AG10803 (cell line): ENCODE measurements around the gene CACNA1C.

Experiments
- DNase-seq: peaks from one replicate; pipeline ENCODE4 v3.0.0; 2010; ENCODE audit warnings: low read depth
- H3K4me3 ChIP-seq: 2 replicates; pipeline ENCODE4 v1.5.1; 2011; ENCODE audit warnings: mild to moderate bottlenecking, low read length, control low read depth
- TF ChIP-seq, protein P1 (sequence below): conservative IDR thresholded peaks from 2 replicates; pipeline ENCODE4 v1.5.1; 2011; ENCODE audit warnings: mild to moderate bottlenecking, low read length, control low read depth, inconsistent platforms

CACNA1C gene

DNA sequence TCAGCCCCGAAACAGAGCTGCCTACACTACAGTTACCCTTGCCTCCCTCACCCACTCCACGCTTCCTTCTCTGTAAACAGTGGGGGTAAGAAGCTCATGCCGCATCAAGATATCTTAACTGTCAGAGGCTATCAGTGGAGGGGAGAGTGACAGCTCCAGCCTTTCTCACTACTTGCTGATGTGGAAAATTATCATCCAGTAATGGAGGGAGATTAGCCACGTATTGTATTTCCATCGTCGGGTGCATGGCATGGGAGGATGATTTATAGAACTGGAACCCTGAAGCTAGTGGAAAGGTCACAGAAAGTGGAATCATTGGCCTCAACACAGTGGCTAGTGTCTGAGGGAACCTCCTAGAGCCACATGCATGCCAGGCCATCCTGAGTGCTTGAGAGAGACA lies 471.1 kb downstream of the CACNA1C start:
- H3K4me3 ChIP-seq = no peak overlapping the region
- TF ChIP-seq, protein P1, sequence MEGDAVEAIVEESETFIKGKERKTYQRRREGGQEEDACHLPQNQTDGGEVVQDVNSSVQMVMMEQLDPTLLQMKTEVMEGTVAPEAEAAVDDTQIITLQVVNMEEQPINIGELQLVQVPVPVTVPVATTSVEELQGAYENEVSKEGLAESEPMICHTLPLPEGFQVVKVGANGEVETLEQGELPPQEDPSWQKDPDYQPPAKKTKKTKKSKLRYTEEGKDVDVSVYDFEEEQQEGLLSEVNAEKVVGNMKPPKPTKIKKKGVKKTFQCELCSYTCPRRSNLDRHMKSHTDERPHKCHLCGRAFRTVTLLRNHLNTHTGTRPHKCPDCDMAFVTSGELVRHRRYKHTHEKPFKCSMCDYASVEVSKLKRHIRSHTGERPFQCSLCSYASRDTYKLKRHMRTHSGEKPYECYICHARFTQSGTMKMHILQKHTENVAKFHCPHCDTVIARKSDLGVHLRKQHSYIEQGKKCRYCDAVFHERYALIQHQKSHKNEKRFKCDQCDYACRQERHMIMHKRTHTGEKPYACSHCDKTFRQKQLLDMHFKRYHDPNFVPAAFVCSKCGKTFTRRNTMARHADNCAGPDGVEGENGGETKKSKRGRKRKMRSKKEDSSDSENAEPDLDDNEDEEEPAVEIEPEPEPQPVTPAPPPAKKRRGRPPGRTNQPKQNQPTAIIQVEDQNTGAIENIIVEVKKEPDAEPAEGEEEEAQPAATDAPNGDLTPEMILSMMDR = no peak
- no peak for DNase-seq

- no peak for DNase-seq
- TF ChIP-seq, protein P1 = no peak
- H3K4me3 ChIP-seq = no peak overlapping the region
These were observed 473.6 kb downstream of the CACNA1C start for GRCh38 chr12:2526371-2526770.

DNA sequence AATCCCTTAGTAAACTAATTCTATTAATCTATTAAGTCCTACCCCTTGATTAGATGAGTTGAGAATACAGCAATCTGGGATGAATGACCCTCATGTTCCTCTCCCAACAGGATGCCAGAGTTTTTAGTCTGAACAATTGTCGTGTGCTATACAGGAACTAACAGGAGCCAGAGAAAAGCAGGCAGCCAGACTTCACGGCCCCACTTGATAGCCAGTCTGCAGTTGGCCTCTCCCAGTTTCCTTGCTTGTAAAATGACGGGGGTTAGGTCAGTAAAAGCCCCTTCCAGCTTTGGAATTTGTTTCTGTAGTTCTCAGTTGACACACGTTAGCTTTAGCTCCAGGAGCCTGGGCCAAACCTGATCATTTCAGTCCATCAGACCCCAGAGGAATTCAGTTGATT lies 475.2 kb downstream of the CACNA1C start:
- DNase-seq = no peak

GRCh38 chr12:2529807-2530206 lies 477.0 kb downstream of the CACNA1C start:
- TF ChIP-seq, protein P1 = no peak
- H3K4me3 ChIP-seq = no peak overlapping the region

More for the DNA sequence above, 475.2 kb downstream of the CACNA1C start:
- H3K4me3 ChIP-seq = no peak overlapping the region
- TF ChIP-seq, protein P1 = no peak

DNA sequence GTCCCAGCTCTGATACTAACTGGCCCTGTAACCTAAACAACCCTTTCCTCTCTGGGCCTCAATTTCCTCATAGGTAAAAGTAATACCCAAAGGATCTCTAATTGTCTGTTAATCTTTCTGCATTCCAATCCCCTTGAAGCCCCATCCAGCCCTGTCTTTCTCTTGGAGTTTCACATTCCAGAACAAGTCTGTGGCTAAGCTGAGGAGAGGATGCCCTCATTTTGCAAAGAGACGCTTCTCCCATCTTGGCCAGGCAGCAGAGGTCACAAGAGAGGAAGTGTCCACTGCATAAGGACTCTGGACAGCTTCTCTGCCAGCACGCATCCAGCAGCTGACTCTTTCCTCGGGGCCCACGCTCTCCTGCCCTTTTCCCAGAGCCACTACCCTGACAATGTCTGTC lies 478.6 kb downstream of the CACNA1C start:
- peak; percentile 17 for DNase-seq
- H3K4me3 ChIP-seq = no peak overlapping the region
- TF ChIP-seq, protein P1 = no peak

More at GRCh38 chr12:2529807-2530206, 477.0 kb downstream of the CACNA1C start:
- DNase-seq = no peak

DNA sequence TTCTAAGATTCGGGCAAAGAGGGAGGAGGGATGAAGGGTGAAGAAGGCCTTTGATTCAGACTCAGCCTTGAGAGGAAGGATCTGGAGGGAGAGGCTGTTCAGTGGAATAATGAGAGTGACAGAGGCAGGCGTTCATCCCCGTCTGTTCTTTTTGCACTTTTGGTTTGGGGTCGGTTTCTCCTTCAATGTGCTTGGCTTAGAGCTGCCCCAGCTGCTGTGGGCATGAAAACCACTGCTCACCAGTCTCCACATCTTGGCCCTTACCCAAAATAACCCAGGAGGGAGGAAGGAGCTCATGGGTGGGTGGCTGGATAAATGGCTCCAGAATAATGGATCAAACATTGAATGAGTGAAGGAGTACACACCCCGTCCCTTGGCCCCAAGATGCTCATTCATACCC lies 480.2 kb downstream of the CACNA1C start:
- no peak overlapping the region for H3K4me3 ChIP-seq
- TF ChIP-seq, protein P1 = no peak
- no peak for DNase-seq

DNA sequence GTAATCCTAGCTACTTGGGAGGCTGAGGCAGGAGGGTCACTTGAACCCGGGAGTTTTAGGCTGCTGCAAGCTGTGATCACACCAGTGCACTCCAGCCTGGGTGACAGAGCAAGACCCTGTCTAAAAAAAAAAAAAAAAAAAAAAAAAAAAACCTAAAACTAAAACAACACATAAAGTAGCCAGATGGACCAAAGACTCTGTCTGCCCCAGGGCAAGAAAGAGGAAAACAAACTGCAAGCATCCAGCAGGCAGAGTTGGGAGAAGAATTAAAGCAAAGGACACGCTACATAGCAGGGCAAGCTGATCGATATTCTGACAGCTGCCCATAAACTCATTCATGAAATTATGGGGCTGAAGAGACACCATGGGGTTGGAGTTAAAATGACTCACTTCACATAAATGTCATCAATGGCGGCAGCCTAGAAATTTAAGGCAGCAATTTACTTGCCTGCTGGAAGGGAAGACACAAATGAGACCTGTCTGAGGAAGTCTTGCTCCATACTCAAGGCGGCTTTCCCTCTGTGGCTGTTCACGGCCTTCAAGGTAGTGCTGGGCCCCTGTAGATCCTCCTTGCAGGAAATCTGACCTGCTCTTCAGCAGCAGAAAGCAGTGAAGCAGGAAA lies 482.9 kb downstream of the CACNA1C start:
- TF ChIP-seq, protein P1 = no peak
- H3K4me3 ChIP-seq = no peak overlapping the region
- DNase-seq = peak; percentile 4
